H1 (cell line): ENCODE results near the gene CPNE4. TPM values are rescaled to one million over a fixed set of nuclear protein-coding genes. Genes with fewer than 3 reads are reported as not detected.

Experiments
- CHD7 ChIP-seq: fragments of 300-600 bp; sonication (generic); IDR thresholded peaks from 2 replicates; pipeline ENCODE4 v1.7.1; 2012; ENCODE audit warnings: low read length, moderate library complexity, mild to moderate bottlenecking, inconsistent platforms; ENCODE audit not compliant: insufficient replicate concordance
- E2F6 ChIP-seq: IDR thresholded peaks from 2 replicates; pipeline ENCODE4 v1.6.1; 2012; ENCODE audit warnings: inconsistent platforms
- FOSL1 ChIP-seq: IDR thresholded peaks from 2 replicates; pipeline ENCODE4 v1.6.1; 2011; ENCODE audit warnings: mild to moderate bottlenecking, low read depth, low read length, moderate library complexity; ENCODE audit not compliant: insufficient read depth
- SIX5 ChIP-seq: IDR thresholded peaks from 2 replicates; pipeline ENCODE4 v1.6.1; 2011; ENCODE audit warnings: mild to moderate bottlenecking, low read depth, low read length
- TBP ChIP-seq: IDR thresholded peaks from 2 replicates; pipeline ENCODE4 v1.6.1; 2011; ENCODE audit warnings: low read depth, low read length, improper control_type of control experiment
- polyA plus RNA-seq, 7 experiments: library from polyadenylated mRNA; depleted of rRNA in 3 of 7; stranded (reverse) in 5 of 7; unstranded in 2 of 7; fragments of >200 nt in 5 of 7; fragments of 200-250 nt in 2 of 7; gene quantifications; 1 replicate in 5 of 7; 2 replicates in 1 of 7; 4 replicates in 1 of 7; pipeline versions ENCODE4 v1.2.1 to v1.2.3, GENCODE V29; 2011 to 2013; ENCODE audit warnings: missing spikeins in 2 of 7, mixed read lengths in 2 of 7
- total RNA-seq: library from RNA; stranded (reverse); fragmentation: NEBNext Ultra II Directional; extraction: Animal tissue kit (Norgen Biotek cat#: 25700); gene quantifications from 2 replicates; pipeline ENCODE4 v1.2.1, GENCODE V29; 2021

Gene CPNE4
- total and polyA plus RNA-seq, 2 of the 8 experiments (the other 6 are each of a cell fraction or from before 2014, with no cell fraction given): 0.82 to 3.8 TPM

- TF ChIP-seq CHD7 (no peak), E2F6 (no peak), TBP (no peak), FOSL1 (no peak), SIX5 (no peak)
These were observed 532.9 kb downstream of the CPNE4 start (continued) for GRCh38 chr3:131501949-131502348.
